ENCODE results near the gene TMEM100.

DNA sequence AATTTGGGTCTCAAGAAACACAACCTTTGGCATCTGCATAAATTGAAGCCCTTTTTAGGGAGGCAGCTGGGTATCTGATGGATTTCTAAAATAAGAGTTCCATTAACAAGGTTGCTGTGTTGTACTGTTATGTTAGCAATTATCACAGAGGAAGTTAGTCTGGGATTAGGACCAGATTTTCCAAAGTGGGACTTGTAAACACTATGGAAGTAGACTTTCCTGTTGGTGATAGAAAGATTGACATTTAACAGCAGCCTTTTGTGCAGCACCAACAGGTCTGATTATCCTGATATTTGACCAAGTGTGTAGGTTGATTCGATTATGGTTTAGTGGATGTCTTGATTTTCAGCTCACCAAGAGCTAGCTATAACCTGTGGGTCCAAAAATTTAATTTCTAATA, 46.4 kb downstream of the TMEM100 start:
- TF ChIP-seq POLR2A (IDR thresholded peaks at IDR 0.05; ENCODE audit: low read length): no peak
- no peak for TF ChIP-seq GATA1 (IDR thresholded peaks at IDR 0.05; ENCODE audit: low read depth, low read length)

Data from erythroblast (primary cell).